ENCODE results near the gene ROR2. TPM values are rescaled to one million over a fixed set of nuclear protein-coding genes. Genes with fewer than 3 reads are reported as not detected.

ROR2 gene
- total RNA-seq, 1 donor from 2014 or later, result 0.43 TPM

DNA sequence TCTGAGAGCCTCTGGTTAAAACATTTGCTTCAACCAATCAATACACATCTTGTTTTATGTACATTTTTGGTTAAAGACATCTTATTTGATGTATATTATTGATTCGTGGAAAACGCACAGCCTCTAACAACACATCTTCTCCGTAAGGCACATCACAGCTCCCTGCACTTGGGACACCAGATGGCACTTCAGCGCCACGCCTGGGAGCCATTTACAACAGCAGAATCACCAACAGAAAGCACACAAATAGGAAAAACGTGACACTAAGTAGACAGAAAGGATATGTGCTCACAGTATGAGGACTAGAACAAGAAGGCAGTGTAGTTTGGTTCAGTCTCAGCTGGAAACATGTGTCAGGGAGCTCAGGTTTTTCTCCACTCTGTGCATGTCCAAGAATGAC lies 199.7 kb downstream of the ROR2 start:
- intact Hi-C loops (cut with DNase I), result no loop called here

DNA sequence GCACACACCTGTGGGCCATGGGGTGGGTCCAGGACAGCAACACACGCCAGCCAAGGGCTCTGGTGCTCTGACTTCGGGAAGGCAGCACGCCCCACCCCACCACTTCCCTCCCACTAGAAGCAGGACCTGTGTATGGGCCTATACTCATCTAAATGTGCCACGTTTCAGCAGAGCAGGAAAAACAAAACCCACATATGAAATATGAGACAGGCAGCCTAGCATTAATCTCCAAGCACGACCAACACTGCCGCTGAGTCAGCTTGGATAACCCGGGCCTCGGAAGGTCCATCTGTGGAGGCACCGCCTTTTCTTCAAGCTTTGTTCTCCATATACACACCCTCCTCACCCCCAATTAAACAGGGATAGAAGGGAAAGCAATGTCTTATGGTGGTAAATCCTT lies 203.1 kb downstream of the ROR2 start:
- no peak for ATAC-seq (ENCODE audit: poor library complexity)
- intact Hi-C loops (cut with DNase I), result no loop called here
- DNase-seq, result no peak

More for the DNA sequence above, 199.7 kb downstream of the ROR2 start:
- DNase-seq, result no peak
- no peak for ATAC-seq (ENCODE audit: poor library complexity)

DNA sequence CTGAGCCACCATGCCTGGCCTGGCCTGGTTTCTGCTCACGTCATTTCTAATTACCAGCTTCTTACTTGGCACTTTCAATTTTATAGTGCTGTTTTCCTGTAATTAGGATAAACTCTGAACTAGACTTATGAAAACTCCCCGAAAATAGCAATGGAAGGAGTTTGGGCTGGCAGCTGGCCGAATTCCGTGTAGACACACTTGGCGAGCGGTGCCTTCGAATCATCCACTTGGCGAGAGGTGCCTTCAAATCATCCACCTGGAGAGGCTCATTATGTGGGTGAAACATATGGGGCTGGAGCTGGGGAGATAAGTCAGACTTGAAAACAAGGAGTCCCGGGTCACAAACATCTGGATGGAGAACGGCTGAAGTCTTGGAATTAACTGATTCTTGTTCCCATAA lies 203.7 kb downstream of the ROR2 start:
- intact Hi-C loops (cut with DNase I), result no loop called here
- DNase-seq (no peak), ATAC-seq (ENCODE audit: poor library complexity) (no peak)

DNA sequence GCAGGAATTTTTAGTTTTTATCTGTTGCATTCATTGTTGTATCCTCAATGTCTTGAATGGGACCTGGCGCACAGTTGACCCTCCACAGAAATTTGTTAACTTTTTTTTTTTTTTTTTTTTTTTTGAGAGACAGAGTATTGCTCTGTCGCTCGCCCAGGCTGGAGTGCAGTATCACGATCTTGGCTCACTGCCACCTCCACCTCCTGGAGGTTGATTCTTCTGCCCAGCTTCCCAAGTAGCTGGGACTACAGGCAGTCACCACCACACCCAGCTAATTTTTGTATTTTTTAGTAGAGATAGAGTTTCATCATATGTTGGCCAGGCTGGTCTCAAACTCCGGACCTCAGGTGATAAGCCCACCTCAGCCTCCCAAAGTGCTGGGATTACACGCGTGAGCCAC lies 205.9 kb downstream of the ROR2 start:
- ATAC-seq (ENCODE audit: poor library complexity), result no peak
- intact Hi-C loops (cut with DNase I), result no loop called here
- no peak for DNase-seq

DNA sequence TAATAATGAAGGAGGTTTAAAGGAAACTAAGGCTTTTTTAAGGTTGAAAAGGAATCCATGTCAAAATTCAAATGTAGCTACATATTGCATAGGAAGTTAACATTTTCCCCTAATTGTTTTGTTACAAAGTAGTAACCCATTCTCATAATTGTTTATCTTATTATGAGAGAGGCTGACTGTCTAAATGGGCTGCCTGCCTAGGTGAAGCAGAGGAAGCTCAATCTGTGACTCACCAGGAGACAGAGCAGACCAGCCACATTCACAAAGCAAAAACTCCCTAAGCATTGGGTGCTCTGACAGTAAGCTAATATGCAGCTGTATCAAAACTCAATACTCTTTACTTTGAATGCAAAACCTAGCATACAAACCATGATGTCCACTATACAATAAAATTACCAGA lies 208.5 kb downstream of the ROR2 start:
- DNase-seq, result no peak
- intact Hi-C loops (cut with DNase I), result no loop called here
- no peak for ATAC-seq (ENCODE audit: poor library complexity)

DNA sequence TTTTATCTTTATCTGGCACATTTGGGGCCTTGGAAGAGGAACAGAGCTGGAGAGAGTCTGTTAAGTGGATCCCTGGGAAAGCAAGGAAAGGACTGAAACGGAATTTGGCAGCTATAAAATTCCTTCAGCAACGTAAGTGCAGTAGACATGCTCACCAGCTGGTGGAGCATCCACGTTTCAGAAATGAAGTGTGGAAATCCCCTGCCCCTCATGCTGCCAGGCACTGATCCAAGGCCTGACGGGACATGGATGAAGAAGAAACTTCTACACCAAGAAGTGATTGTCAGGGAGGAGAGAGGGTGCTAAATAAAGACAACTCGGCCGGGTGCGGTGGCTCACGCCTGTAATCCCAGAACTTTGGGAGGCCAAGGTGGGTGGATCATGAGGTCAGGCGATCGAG lies 209.3 kb downstream of the ROR2 start:
- ATAC-seq (ENCODE audit: poor library complexity), result peak; percentile 66
- peak; percentile 66 for DNase-seq

DNA sequence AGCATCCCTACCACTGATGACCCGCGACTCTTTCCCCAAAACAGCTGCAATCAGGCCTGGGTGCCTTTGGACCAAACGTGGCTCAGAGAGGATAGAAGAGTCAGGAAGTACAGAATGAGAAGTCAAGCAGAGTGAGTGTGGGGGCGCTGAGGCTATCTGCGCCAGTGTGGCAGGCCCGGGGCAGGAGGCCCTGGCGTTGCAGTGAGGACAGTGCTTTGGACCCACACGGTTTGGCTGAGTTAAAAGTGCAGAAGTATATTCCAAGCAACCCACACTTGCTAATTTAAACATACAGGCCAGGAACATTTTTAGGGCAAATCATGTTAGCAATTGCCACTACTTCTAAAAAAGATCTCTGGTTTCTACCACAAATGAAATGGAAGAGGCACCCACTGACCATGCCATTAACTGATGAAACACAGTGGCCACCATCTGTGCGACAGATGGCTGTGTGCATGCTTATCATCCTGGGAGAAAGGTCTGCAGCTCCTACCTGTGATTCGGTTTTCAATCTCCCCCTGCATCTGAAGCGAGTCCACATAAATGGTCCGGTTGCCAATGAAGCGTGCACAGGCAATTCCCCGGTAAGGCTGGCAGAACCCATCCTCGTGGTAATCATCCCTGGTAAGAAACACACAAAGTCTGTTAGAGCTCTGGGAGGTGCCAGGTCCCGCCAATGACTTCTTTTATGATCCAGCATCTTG lies 213.0 kb downstream of the ROR2 start:
- intact Hi-C loops (cut with DNase I), result no loop called here
- ATAC-seq (ENCODE audit: poor library complexity) (no peak), DNase-seq (no peak)

More for the DNA sequence above, 209.3 kb downstream of the ROR2 start:
- intact Hi-C loops (cut with DNase I), result no loop called here

DNA sequence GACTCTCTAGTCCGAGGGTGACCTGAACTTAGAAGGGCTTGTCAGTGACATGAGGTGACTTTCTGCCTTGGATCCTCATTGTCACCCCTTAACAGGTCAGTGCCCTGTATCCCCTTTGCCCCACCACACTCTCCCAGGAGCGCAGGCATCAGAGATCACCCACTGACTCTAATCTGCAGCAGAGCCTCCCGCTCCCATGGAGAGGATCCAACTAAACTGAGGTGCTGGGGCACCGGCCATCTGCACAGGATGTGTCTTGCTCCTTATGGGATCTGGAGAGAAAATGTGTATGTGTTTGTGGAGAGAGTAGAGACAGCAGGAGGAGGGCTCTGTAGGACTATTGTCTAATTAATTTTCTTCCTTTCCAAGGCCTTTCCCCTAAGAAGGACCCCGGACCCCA lies 213.7 kb downstream of the ROR2 start:
- intact Hi-C loops (cut with DNase I), result no loop called here
- no peak for ATAC-seq (ENCODE audit: poor library complexity)

DNA sequence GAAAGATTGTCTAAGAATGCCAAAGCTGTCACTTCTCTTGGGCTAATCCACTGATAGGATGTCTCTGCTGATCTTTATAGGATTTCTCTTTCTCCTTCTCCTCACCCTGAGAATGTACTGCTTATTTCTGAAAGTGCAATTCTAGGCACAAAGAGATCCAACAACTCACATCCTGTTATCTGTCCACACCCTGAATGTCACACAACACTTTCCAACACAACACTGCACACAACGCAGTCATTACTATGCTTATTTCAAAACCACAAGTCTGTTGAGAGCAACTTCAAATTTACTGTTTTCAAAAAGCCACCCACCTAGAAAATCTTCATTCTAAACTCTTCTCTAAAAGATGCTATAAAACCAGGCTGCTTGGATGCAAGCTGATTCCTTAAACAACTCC lies 215.0 kb downstream of the ROR2 start:
- ATAC-seq (ENCODE audit: poor library complexity) (no peak), DNase-seq (no peak)
- intact Hi-C loops (cut with DNase I), result no loop called here

More for the DNA sequence above, 213.7 kb downstream of the ROR2 start:
- no peak for DNase-seq

DNA sequence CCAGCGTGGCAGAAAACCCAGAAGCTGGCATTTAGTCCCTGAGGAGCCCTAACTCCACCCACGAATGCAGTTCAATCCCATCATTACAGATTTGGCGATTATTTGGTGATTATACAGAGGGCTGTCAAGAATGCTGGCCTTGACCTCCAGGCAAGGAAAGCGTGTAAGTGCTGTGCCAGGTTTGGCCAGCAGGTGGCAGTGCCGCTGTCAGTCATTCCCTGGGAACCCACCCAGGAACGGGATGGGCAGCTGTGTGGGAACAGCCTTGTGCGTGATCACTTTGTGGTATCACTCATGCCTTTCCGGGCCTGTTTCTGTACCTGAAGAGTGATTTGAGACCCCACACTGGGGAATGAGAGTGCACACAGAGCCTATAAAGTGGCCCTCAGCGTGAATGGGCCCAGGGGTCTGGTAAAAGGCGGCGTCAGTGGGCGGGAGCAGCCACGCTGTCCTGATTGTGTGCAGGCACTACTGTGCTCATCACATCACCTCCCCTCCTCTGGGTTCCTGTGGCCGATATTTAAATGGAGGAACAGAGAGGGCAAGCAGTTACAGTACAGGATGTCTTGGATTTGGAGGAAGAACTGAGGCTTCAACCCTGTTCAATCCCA lies 215.6 kb downstream of the ROR2 start:
- peak; percentile 83 for ATAC-seq (ENCODE audit: poor library complexity)
- intact Hi-C loops (cut with DNase I), result no loop called here

DNA sequence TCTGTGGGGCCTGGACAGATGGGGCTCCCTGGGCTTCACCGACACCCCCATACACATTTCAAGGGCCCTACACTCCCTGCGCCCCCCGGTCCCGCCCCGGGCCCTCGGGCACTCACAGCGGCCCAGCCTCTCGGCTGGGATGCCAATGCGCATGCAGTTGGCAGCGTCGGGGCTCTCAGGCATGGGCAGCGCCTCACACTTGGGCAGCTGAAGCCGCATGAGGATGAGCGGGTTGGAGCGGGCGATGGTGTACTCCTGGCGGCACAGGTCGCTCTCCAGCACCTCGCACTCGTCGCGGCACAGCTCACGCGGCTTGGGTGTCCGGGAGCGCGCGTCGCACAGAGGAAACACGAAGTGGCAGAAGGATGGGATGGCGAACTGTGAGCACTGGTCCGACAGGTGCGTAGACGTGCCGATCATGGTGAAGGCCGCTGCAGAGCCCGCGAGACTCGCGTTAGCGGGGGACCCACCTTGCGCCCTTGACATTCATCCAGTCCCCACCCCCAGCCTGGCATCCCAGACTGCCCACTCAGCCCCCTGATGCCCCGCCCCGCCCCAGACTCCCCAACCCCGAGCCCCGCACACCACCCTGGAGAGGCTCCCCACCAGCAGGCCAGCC lies 216.9 kb downstream of the ROR2 start:
- no peak for ATAC-seq (ENCODE audit: poor library complexity)
- intact Hi-C loops (cut with DNase I), result no loop called here

More for the DNA sequence above, 215.6 kb downstream of the ROR2 start:
- peak; percentile 85 for DNase-seq

DNA sequence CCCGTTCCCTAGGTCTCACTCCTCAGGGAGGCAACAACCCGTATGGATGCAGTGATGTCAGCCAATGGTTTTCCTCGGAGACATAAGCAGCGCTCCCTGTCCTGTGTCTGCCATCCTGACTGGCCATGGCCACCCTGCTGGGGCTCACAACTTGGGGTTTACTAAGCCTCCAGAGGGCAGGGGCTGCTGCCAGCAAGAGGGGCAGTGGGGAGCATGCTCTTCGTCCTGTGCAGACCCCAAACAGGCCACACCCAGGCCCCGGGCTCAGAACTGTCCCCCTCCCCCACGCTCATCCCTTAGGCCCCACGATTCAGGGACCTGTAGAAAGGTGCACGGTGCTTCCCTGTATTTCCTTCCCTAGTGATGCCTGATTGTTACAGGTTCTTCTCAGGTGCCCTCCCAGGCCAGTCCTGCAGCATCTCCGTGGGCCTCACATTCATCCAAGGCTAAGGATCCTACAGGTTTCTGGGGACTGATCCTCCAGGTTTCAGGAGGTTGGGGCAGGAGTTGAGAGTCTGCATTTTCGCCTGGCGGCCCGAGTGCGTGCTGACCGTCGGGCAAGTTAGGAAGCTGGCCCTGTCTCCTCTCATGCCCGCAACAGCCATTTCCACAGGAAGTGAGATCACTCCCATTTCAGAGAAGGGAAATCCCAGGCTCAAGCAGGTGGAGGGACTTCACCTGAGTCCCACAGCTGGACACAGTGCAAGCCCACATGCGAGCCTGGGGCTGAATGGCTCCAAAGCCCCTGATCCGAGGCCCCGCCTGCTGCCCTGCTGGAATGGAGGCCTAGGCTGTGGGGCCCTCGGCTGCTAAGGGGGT lies 217.6 kb downstream of the ROR2 start:
- DNase-seq, result no peak
- ATAC-seq (ENCODE audit: poor library complexity), result no peak
- intact Hi-C loops (cut with DNase I), result no loop called here

More for the DNA sequence above, 216.9 kb downstream of the ROR2 start:
- no peak for DNase-seq

DNA sequence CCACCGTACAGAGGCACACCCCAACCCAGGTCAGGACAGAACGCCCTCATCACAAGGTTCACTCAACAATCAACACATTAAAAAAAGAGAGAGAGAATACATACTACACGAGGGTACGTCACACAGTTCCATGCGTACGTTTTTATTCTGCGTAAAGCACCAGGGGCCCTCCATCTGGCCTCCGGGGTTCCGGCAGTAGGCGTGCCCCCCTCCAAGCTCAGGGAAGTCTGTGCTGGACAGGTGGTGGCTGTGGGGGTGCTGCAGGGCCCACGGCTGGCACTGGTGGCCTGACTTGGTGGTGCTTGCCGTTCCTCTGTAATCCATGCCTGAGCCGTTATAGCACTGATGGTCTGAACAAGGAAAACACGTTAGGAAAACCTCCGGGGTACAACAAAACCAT lies 219.2 kb downstream of the ROR2 start:
- DNase-seq (no peak), ATAC-seq (ENCODE audit: poor library complexity) (no peak)
- intact Hi-C loops (cut with DNase I), result no loop called here

DNA sequence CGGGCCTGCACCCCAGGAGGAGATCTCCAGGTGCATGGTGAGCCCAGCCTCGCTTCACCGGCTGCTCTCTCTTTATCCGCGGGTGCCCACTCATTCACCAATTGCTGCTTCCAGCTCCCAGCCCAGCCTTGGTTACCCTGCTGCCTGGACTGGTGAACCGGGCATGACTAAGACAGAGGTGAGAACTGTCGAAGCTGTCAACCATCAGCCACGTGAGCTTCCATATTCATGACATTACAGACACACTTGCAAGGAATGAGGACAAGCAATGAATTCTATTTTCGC lies 220.5 kb downstream of the ROR2 start:
- ATAC-seq (ENCODE audit: poor library complexity) (peak; percentile 20), DNase-seq (no peak)
- intact Hi-C loops (cut with DNase I), result no loop called here

DNA sequence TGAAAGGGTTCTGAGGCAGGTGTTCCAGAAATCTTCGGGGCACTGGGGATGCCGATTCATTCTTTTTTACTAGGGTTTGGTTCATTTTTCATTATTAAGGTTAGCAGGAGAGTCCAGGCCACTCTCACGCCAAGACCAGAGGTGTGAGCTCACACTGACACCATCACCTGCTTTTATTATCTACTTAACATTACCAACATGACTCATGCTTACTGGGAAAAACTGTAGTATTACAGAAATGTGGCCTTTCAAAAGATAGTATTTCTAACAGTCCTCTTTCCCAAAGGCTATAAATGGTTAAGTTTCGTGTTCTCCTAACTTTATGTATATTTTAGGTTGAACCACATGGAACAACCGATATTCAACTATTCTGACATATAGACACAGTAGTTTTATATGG lies 222.1 kb downstream of the ROR2 start:
- intact Hi-C loops (cut with DNase I), result no loop called here
- DNase-seq (no peak), ATAC-seq (ENCODE audit: poor library complexity) (no peak)

DNA sequence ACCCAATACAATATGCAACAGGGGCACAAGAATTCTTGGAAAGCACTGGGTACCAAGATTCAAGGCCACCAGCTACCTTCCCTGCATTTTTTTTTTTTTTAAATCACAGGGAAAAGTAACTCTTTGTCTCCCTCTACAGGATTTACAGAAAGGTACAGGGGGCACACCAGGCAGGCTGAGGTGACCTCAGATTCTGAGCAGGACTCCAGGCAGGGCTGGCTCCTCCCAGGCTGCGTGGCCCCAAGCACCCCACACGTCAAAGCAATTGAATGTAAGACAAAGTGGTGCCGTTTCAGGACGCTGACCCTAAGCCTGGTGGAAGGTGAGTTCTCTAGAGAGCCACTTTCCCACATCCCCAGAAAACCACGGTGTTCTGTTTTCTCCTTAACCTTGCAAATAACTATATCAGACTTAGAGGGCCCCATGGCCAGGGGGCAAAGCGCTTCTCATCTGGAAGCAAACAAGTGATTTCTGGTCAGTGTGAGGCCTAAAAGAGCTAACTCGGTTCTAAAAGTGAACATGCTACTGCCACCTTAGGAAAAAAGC lies 222.6 kb downstream of the ROR2 start:
- DNase-seq (no peak), ATAC-seq (ENCODE audit: poor library complexity) (peak; percentile 74)
- intact Hi-C loops (cut with DNase I), result no loop called here

DNA sequence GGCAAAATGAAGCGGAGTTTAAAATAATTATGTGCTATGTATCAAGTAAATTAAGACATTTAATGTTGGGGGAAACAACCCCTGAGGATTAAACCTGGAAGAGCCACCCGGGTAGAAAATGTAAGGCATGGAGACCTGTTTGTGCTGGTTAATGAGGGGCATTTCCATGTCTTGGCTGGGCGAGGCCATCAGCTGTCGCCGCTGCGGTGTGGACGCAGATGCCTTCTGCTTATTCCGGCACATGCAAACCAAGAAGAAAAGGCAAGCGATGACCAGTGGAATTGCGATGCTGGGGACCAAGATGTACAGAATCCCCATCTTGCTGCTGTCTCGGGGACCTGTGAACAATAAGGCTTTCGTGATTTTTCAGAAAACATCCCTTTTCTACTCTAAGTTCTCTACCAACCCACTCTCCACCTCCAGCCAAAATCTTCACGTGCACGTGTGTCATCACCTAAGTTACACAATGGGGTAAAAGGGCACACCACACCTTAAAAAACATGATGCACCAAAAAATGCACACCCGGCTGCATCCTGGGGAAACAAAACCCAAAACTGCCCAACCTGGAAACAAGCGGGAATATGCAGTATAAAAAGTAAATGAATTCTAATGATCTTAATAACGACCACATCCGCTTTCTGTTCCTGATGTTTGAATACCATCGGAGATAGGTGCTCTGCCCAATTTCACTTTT lies 223.5 kb downstream of the ROR2 start:
- no peak for DNase-seq
- intact Hi-C loops (cut with DNase I), result no loop called here
- ATAC-seq (ENCODE audit: poor library complexity), result no peak

DNA sequence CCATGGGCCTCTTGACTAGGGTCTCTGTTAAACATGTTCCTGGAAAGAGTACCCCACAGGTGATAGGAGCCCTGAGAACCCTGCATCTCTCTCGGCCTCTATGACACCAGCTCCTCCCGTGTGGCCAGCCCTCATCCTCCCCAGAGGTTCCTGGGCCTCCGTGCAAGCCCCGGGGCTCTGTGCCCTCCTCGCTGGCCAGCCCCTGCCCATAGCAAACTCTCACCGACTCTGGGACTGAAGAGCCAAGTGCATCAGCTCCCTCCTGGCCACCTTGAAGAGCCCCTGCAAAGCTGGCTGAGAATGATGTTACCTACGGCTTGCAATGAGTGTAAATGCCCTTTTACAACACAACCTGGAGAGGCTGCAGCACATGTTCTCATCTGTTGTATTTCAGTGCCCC lies 224.4 kb downstream of the ROR2 start:
- no peak for ATAC-seq (ENCODE audit: poor library complexity)
- intact Hi-C loops (cut with DNase I), result no loop called here
- DNase-seq, result no peak

All from Right ventricle myocardium superior (tissue), 1 donor.